Cerebellar nuclear complex (tissue), 1 donor: ENCODE data around the gene PPP1R27.

Experiments
- DNase-seq, 2 experiments: peaks; one replicate each; lab custom pipeline; 2025; lab: John Stamatoyannopoulos, UW

PPP1R27 gene

DNA sequence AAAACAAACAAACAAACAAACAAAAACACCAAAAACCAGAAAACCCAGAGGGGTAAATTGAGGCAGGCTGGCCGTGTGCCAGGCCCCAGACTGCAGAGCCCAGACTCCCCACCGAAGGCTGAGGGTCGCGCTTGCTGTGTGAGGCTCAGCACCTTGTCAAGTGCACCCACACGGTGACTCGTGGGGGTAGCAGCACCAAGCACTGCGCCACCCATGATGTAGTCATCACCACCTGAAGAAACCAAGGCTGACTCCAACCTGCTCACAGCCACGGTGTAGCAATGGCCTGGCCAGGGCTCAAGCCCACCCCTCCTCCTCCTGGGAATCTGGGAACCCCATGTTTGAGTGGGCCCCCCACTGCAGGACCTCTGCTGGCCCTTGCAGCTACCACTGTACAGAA lies 13.7 kb downstream of the PPP1R27 start:
- DNase-seq, result no peak

DNA sequence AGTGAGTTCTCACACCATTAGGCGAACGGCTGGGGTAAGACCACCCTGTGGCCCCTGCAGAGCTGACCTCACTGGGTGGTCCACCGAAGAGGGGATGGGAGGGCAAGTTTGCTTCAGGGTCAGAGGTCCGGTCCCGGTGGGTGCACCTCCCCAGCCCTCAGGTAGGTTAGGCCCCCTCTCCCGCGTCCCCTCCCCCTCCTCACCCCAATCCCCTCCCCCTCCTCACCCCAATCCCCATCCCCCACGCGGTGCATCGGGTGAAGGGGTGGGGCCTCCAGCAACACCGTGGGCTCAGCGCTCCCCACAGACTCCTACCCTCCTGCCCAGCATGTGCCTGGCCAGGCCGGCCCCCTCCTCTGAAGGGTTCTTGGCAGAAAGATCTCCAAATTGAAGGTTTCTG lies 15.1 kb downstream of the PPP1R27 start:
- DNase-seq, result no peak

DNA sequence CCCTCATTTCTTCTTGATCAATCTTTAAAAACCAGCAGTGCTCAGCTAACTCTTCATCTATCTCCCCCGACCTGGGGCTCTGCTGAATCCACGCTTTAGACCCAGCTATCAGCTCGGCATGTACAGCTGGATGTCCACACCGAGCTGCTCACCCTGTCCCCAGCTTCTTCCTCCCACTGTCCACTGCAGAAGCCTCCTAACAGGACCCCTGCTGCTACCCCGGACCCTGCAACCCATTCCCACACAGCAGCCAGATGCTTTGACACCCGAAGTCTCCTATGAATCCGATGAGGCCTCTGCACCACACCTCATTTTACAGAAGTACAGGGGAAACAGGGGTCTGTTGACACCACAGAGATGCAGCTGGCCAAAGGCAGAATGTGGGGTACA lies 17.1 kb downstream of the PPP1R27 start:
- no peak for DNase-seq

DNA sequence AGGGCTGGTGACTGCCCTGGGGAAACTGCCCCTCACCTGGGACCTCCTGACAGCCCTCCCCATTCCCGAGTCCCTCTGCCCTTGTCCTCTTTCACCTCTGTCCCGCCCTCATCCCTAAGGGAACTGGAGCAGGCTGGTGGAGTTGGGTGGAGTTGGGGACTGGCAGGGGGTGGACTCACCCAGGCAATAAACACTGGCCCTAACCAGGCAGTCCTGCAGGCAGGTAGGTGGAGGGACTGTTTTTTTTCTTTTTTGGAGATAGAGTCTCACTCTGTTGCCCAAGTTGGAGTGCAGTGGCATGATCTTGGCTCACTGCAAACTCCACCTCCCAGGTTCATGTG lies 19.2 kb downstream of the PPP1R27 start:
- DNase-seq, result no peak

DNA sequence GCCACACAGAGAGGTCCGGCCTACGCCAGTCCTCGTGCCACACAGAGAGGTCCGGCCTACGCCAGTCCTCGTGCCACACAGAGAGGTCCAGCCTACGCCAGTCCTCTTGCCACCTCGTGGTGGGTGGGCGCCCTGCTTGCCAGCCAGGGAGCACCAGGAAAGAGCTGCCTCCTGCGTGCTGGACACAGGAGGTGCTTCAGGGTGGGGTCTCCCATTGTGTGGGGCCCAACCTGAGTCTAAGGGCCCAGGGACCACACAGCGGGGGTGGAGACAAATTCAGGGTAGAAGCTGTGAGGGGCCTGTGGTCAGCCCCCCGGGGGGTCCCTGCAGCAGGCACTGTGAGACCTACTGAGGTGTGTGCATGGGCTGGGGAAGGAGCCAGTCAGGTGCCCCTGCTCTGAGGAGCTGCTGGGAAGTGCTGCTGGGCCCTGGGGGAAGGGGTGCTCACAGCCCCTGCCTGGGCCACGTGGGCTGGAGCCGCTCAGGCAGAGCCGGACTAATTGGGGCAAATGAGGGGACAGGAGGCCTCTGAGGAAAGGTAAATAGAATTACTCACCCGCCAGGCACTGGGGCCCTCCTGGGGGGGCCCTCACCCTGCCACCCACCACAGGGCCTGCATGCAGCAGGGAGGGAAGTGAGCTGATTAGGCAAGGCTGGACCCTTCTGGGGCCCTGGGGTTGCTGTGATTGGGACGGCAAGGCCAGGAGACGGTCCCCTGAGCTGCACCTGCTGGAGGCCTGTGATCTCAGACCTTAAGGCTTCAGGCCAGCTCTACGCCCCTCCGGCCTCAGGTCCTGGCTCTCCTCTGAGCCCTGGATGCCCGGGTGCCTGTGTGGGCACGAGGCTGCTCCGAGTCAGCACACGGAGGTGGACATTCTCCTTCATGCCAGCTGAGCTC lies 19.9 kb downstream of the PPP1R27 start:
- DNase-seq, result no peak

DNA sequence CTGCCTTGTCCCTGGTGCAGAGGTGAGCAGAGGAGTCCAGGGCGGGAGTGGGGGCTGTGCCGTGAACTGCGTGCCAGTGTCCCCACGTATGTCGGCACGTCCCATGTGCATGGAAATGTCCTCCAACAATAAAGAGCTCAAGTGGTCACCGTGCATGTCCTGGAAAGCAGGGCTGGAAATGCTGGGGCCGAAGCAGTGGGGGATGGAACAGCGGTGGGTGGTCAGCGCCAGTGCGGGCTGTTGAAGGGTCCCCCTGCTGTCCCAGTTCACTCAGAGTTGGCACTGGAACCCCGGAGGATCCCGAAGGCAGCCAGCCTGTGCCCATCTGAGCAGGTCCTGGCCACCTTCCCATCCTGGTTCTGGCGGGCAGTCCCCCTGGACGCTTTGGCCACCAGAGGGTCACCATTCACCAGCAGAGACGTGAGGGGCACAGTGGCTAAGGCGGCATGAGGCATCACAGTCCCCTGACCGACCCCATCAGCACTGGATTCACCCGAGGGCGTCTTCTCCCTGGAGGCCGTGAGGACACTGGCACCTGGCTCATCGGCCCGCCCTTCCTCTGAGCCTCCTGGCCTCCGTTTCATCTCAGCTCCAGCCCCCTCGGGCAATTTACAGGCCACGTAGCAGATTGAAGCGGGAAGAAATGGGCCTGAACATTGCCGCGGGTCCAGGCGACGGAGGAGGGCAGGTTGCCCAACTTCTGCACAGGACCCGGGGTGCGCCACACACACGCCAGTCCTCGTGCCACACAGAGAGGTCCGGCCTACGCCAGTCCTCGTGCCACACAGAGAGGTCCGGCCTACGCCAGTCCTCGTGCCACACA lies 20.8 kb downstream of the PPP1R27 start:
- DNase-seq, result no peak

DNA sequence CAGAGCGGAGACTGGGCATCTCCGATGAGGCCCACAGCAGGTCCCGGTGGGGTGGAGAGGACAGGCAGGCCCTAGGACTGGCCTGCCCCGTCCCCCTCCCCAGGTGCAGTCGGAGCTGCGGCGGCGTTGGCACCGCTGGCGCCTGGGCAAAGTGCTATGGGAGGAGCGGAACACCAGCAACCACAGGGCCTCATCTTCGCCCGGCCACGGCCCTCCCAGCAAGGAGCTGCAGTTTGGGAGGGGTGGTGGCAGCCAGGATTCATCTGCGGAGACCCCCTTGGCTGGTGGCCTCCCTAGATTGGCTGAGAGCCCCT lies 21.5 kb downstream of the PPP1R27 start:
- no peak for DNase-seq

DNA sequence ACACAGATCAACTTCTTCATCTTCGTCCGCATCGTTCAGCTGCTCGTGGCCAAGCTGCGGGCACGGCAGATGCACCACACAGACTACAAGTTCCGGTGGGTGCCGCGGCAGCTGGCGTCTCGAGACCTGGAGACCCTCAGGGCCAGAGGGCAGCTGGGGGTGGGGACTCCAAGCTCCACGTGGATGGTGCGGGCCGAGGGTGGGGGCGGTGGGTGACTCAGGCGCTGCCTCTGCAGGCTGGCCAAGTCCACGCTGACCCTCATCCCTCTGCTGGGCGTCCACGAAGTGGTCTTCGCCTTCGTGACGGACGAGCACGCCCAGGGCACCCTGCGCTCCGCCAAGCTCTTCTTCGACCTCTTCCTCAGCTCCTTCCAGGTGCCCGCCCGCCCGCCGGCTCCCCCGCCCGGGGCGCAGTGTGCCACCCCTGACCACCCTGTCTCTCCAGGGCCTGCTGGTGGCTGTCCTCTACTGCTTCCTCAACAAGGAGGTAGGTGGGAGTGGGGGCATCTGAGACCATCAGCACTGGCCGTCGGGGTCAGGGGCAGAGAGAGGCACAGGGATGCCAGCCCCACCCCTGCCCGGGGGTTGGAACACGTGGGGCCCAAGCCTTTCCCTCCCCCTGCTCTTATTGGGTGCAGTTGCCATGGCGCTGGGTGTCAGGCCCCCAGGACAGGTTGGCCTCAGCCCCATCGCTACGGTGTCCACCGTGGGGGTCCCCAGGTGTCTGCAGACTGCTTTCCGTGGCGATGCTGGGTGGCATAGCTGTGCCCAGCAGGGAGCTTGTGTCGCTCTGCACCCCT lies 22.1 kb downstream of the PPP1R27 start:
- DNase-seq, result no peak

DNA sequence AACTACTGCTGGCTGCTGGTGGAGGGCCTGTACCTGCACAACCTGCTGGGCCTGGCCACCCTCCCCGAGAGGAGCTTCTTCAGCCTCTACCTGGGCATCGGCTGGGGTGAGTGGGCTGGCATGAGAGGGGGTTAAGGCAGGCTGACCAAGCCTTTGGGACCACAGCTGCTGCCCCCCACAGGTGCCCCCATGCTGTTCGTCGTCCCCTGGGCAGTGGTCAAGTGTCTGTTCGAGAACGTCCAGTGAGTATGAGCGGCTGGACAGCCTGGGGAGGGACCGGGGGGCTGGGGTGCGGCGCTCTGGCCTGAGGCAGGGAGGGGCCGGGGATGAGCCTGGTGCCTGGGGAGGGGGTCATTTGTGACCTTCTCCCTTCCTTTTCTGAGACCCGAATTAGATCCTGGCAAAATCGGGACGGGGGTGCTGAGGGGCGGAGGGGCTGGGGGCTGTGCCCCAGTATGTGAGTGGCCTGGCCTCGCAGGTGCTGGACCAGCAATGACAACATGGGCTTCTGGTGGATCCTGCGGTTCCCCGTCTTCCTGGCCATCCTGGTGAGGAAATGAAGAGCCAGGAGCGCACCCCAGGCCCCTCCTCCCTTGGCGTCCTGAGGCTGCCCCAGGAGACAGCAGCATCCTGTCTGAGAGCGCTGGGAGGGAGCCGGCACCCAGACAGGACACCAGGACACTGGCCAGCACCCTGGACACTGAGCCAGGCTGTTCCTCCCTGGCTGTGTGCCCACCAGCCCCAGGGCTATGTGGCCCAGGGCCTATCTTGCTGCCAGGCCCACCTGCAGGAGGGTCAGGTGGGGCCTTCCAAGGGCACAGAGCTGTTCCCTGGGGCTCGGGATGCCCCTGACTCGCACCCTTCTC lies 22.9 kb downstream of the PPP1R27 start:
- no peak for DNase-seq

DNA sequence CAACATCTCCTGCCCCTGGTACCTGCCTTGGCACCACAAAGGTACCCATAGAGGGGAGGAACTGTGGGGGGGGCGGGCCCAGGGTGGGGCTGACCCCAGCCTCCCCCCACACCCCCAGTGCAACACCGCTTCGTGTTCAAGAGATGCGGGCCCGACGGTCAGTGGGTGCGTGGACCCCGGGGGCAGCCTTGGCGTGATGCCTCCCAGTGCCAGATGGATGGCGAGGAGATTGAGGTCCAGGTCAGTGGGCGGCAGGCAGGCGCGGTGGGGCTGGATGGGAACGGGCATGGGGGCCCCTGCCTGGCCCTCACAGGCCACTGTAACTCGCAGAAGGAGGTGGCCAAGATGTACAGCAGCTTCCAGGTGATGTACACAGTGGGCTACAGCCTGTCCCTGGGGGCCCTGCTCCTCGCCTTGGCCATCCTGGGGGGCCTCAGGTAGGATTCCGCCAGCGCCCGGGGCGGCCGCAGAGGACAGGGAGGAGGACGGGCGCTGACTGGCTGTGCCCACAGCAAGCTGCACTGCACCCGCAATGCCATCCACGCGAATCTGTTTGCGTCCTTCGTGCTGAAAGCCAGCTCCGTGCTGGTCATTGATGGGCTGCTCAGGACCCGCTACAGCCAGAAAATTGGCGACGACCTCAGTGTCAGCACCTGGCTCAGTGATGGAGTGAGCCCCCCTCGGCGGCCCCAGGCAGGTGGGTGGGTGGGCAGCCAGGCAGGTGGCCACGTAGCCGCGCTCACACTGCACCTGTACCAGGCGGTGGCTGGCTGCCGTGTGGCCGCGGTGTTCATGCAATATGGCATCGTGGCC lies 23.8 kb downstream of the PPP1R27 start:
- no peak for DNase-seq

DNA sequence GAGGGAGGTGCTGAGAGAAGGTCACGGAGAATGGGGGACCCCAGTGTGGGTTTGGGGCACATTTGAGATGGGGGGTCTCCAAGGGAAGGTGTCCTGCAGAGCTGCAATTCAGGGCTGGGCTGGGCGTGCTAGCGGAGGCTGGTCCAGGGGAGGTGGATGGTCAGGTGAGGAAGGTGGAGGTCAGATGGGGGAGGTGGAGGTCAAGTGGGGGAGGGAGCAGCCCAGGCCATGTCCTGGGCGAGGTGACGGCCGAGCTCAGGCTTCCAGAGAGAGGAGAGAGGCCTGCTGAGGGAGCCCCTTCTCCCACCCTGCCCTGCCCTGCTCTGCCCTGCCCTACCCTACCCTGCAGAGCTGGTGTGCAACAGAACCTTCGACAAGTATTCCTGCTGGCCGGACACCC lies 24.4 kb downstream of the PPP1R27 start:
- no peak for DNase-seq

DNA sequence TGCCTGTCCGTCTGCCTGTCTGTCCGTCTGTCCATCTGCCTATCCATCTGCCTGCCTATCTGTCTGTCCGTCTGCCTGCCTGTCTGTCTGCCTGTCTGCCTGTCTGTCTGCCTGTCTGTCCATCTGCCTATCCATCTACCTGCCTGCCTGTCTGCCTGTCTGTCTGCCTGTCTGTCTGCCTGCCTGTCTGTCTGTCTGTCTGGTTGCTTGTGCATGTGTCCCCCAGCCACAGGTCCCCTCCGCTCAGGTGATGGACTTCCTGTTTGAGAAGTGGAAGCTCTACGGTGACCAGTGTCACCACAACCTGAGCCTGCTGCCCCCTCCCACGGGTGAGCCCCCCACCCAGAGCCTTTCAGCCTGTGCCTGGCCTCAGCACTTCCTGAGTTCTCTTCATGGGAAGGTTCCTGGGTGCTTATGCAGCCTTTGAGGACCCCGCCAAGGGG lies 25.3 kb downstream of the PPP1R27 start:
- DNase-seq, result no peak

DNA sequence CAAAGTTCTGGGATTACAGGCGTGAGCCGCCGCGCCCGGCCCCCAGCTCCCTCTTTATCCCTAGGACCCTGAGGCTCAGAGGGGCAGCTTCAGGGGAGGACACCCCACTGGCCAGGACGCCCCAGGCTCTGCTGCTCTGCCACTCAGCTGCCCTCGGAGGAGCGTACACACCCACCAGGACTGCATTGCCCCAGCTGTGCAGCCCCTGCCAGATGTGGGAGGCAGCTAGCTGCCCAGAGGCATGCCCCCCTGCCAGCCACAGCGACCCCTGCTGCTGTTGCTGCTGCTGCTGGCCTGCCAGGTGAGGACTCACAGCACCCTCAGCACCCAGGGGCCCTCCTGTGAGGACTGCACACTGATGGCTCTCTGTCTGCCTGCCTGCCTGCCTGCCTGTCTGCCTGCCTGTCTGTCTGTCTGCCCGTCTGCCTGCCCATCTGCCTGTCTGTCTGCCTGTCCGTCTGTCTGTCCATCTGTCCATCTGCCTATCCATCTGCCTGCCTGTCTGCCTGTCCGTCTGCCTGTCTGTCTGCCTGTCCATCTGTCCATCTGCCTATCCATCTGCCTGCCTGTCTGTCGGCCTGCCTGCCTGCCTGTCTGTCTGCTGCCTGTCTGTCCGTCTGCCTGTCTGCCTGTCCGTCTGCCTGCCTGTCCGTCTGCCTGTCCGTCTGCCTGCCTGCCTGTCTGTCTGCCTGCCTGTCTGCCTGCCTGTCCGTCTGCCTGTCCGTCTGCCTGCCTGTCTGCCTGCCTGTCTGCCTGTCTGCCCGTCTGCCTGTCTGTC lies 25.9 kb downstream of the PPP1R27 start:
- DNase-seq, result no peak

DNA sequence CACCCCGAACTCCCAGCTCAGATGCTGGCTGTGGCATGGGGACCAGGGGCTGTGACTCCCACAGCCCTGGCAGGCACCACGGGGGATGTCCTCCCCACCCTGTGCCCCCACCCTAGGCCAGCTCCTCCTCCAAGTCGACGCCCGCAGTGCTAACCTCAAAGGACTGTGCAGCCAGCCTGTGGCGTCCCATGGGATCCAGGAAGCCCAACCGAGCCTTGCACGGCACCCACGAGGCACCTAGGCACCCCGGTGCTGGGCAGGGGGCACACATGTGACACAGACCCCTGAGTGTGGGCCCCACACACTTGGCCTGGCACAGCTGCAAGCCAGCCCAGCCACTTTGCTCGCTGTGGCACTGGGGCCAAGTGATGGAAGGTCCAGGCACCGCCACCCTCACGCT lies 27.0 kb downstream of the PPP1R27 start:
- no peak for DNase-seq

DNA sequence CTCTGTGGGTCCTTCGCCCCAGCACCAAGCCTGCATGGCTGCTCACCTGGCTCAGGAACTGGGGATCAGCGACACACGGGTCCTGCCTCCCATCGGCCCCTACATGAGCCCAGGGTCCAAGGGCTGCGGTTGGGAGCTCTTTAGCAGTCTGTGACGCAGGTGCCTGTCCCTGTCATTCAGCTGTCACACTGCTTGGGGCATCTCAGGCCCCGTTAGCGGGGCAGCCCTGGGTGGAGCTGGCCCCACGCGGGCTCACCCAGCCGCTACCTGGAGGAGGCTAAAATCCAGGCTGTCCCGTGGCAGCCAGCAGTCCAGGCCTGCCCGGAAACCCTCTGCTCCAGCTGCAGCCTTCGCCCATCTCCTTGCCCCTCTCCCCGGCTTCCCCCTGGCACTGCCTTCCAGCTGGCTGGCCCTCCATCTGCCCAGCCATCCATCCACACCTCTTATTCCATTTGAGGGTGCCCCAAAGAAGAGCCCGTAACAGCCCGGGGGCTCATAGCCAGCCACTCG lies 27.6 kb downstream of the PPP1R27 start:
- no peak for DNase-seq

DNA sequence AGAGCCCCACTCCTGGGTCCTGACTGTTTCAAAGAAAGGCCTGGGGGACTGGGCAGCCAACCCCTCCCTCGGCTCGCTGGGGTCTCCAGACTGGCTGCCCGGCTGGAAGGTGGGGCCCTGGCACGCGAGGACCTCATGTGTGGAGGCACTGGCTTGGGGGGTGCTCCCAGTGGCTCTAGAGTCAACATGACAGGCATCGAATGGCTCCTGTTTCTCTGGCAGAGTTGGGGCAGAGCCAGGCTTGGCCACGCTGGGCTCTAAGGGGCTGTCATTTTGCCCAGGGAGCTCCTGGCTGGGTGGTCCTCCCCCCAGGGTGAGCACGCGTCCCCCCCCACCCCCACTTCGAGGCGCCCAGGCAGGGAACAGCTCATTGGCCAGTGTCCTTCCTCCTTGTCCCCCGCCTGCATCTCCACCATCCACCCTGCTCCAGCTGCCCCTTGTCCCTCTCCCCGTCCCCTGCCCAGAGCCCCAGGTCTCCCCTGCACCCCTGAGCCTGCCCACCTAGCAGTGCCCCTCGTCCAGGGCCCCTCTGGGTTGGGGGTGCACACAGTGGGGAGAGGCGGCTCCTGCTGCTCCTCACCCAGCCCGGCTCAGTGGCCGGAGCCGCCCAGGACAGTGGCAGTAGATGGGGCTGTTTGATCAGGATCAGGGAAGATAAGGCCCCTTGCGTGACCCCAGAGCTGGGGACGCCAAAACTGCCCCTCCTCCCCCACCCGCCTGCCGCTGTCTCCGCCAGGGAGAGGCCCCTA lies 28.2 kb downstream of the PPP1R27 start:
- DNase-seq, result no peak

DNA sequence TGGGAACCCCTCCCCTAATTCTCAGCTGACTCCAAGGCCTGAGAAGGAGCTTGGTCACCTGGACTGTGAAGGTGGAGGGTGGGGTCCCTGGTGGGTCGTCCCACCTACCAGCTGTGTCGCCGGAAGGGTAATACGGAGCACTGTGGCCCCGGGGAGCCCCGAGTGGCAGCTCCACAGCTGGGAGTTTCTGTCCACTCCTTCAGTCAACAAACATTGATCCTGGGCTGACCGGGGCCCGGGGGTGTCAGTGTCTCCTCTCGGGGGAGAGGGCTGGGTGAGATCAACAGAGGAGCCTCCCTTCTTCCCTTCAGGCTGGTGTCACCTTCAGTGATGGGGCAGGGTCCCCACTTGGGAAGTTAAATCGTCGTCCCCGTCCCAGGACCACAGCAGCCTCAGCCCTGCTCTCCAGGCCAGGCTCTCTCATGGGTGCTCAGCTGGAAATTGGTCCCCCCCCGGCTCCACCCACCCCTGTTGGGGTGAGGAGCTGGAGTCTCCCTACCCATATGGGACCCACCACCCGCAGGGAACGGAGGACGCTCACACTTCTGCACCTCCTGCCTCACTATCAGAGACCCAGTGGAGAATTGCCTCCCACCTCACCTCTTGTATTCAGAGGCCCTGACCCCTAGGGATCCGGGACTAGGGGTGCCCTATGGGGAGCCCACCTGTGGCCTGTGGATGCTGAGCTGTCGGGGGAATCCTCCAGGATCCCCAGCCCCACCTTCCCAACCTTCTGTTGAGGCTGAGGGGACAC lies 29.0 kb downstream of the PPP1R27 start:
- DNase-seq, result no peak
